Measurements from ENCODE around the gene TRPM5.

DNA sequence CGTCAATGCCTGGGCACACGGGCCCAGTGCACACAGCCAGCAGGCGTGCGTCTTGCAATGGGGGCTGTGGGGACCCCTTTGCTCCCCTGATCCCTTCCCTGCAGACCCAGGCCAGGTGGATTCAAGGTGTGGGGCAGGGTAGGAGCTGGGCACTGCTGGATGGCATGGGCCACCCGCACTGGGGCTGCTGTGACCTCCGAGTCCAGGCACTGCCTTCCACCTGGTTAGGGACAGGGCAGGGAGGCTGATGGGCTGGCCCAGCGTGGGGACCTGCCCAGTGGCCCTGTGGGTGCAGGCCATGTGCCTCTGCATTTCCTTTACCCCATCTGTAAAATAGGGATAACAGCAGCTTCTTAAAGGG is 23.4 kb upstream of the TRPM5 start:
- TF ChIP-seq POLR2AphosphoS5 (IDR thresholded peaks at IDR 0.05), result no peak
- TF ChIP-seq, protein P1, sequence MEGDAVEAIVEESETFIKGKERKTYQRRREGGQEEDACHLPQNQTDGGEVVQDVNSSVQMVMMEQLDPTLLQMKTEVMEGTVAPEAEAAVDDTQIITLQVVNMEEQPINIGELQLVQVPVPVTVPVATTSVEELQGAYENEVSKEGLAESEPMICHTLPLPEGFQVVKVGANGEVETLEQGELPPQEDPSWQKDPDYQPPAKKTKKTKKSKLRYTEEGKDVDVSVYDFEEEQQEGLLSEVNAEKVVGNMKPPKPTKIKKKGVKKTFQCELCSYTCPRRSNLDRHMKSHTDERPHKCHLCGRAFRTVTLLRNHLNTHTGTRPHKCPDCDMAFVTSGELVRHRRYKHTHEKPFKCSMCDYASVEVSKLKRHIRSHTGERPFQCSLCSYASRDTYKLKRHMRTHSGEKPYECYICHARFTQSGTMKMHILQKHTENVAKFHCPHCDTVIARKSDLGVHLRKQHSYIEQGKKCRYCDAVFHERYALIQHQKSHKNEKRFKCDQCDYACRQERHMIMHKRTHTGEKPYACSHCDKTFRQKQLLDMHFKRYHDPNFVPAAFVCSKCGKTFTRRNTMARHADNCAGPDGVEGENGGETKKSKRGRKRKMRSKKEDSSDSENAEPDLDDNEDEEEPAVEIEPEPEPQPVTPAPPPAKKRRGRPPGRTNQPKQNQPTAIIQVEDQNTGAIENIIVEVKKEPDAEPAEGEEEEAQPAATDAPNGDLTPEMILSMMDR (IDR thresholded peaks at IDR 0.05), result no peak

Measured in prostate gland (tissue), 2 donors.